Keratinocyte (primary cell): ENCODE results near the gene WLS. TPM values are rescaled to one million over a fixed set of nuclear protein-coding genes. Genes with fewer than 3 reads are reported as not detected.

Source experiments
- DNase-seq: peaks from one replicate; pipeline ENCODE4 v3.0.0-alpha.2; 2011; ENCODE audit warnings: low read depth, missing footprints, low spot score
- FAIRE-seq: peaks from 2 replicates; lab custom pipeline; 2011; peaks lifted over from hg19 to GRCh38; lab: Jason Lieb, UNC
- H2AFZ ChIP-seq: 2 replicates; pipeline ENCODE4 v1.6.0; 2012; ENCODE audit warnings: low read length, control low read depth, inconsistent platforms; ENCODE audit not compliant: control insufficient read depth
- H3K27ac ChIP-seq: 2 replicates; pipeline ENCODE4 v1.5.1; 2011; ENCODE audit warnings: low read length; ENCODE audit not compliant: control insufficient read depth, insufficient read depth
- H3K27me3 ChIP-seq: 3 replicates; pipeline ENCODE4 v1.6.0; 2011; ENCODE audit warnings: low read length; ENCODE audit not compliant: control insufficient read depth, insufficient read depth; ENCODE audit errors: extremely low read depth
- H3K36me3 ChIP-seq, 2 experiments: 2 replicates in 1 of 2; 3 replicates in 1 of 2; pipeline ENCODE4 v1.5.1; 2011; ENCODE audit warnings: low read length in 2 of 2, mild to moderate bottlenecking in 1 of 2; ENCODE audit not compliant: control insufficient read depth in 2 of 2, insufficient read depth in 2 of 2; ENCODE audit errors: extremely low read depth in 1 of 2
- H3K4me1 ChIP-seq: 3 replicates; pipeline ENCODE4 v1.5.1; 2011; ENCODE audit warnings: low read length; ENCODE audit not compliant: control insufficient read depth, insufficient read depth; ENCODE audit errors: extremely low read depth
- H3K4me2 ChIP-seq: 3 replicates; pipeline ENCODE4 v1.6.0; 2011; ENCODE audit warnings: low read depth, low read length; ENCODE audit not compliant: control insufficient read depth, insufficient read depth; ENCODE audit errors: extremely low read depth
- H3K4me3 ChIP-seq, 3 experiments: fragments of 200-600 bp in 1 of 3; sonication (generic) in 1 of 3; 2 replicates in 2 of 3; 3 replicates in 1 of 3; pipeline ENCODE4 v1.5.1; 2011 to 2016; ENCODE audit warnings: low read length in 3 of 3, mild to moderate bottlenecking in 3 of 3, control low read depth in 2 of 3, inconsistent platforms in 1 of 3, low read depth in 1 of 3, mixed read lengths in 1 of 3, mixed run types in 1 of 3, moderate library complexity in 1 of 3; ENCODE audit not compliant: control insufficient read depth in 2 of 3, insufficient read depth in 2 of 3; ENCODE audit errors: extremely low read depth in 1 of 3
- H3K79me2 ChIP-seq: 2 replicates; pipeline ENCODE4 v1.6.0; 2012; ENCODE audit warnings: low read length; ENCODE audit not compliant: control insufficient read depth, insufficient read depth
- H3K9ac ChIP-seq: 3 replicates; pipeline ENCODE4 v1.6.0; 2011; ENCODE audit warnings: low read length; ENCODE audit not compliant: control insufficient read depth, insufficient read depth; ENCODE audit errors: extremely low read depth
- H3K9me1 ChIP-seq: 3 replicates; pipeline ENCODE4 v1.6.0; 2011; ENCODE audit warnings: low read length; ENCODE audit not compliant: control insufficient read depth, insufficient read depth; ENCODE audit errors: extremely low read depth
- H3K9me3 ChIP-seq: 2 replicates; pipeline ENCODE4 v1.5.1; 2012; ENCODE audit warnings: low read depth, low read length; ENCODE audit not compliant: control insufficient read depth
- H4K20me1 ChIP-seq: 3 replicates; pipeline ENCODE4 v1.6.0; 2011; ENCODE audit warnings: low read length; ENCODE audit not compliant: control insufficient read depth, insufficient read depth; ENCODE audit errors: extremely low read depth
- EZH2 ChIP-seq: IDR thresholded peaks from one replicate; pipeline ENCODE4 v1.6.1; 2012; ENCODE audit warnings: inconsistent platforms, mild to moderate bottlenecking, low read length, moderate library complexity
- dilution Hi-C: fragments of 300-500 bp; cut with MboI; formaldehyde crosslinking; loops from one replicate; pipeline ENCODE4 v1.7.0; 2020; ENCODE audit warnings: low sequenced_read_pairs; ENCODE audit not compliant: extremely low pct_ligation_motif_present
- polyA plus RNA-seq, 5 experiments: library from polyadenylated mRNA; depleted of rRNA in 3 of 5; stranded (reverse) in 3 of 5; stranded (forward) in 1 of 5; unstranded in 1 of 5; fragments of >200 nt; gene quantifications; 1 replicate in 1 of 5; 2 replicates in 3 of 5; 3 replicates in 1 of 5; pipeline versions ENCODE4 v1.2.1 to v1.2.3, GENCODE V29; 2011 to 2012; ENCODE audit warnings: missing spikeins in 2 of 5, low read depth in 1 of 5, low replicate concordance in 1 of 5
- TF ChIP-seq, protein P1 (sequence below), 3 experiments: IDR thresholded peaks in 1 of 3; conservative IDR thresholded peaks in 1 of 3; optimal IDR thresholded peaks in 1 of 3; 2 replicates in 2 of 3; 3 replicates in 1 of 3; pipeline versions ENCODE3 to v1.5.1; 2011; ENCODE audit warnings: low read length in 3 of 3, mild to moderate bottlenecking in 3 of 3, moderate library complexity in 2 of 3, control low read depth in 1 of 3, inconsistent platforms in 1 of 3; ENCODE audit not compliant: insufficient read depth in 2 of 3; ENCODE audit errors: extremely low read depth in 1 of 3

Gene WLS
- polyA plus RNA-seq, 1 donor (not counting 4 experiments of a cell fraction or from before 2014, with no cell fraction given): 92.4 TPM

DNA sequence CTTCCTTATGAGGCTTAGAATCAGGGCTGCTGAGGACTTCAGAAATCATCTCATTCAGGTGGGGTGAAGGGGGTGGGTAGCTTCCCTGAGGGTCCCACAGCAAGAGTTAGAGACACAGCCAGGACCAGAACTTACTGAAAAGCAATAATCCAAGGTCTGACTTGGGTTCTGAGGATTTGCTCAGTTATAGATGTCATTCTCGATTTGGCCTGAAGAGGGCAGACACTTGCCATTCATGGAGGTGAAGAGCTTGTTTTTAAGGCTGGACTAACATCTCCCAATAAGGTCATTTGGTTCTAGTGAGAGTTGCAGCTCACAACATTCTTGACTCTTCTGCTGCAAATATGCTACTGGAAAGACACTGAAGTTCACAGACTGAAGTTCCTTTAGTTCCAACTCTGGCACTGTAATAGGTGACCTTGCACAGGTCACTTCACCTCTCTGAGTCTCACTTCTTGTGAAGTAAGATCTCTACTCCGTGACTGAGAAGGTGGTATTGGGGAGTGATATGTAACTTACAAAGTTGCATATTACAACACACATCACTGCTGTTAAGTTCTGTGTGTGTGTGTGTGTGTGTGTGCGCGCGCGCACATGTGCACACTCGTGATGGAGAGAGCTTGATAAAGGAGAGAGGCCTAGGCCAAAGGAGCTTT, 112.1 kb downstream of the WLS start:
- Histone ChIP-seq H3K27ac (no peak overlapping the region), H3K4me1 (no peaks in the 10 kb centered on the region), H3K9me3 (no peaks in the 10 kb centered on the region), H3K9ac (no peak overlapping the region), H3K27me3 (no peaks in the 10 kb centered on the region), H4K20me1 (no peaks in the 10 kb centered on the region), H3K9me1 (no peaks in the 10 kb centered on the region), H3K4me2 (no peak overlapping the region), H3K4me3 (no peak overlapping the region), H3K79me2 (no peaks in the 10 kb centered on the region), H2AFZ (no peak overlapping the region), H3K36me3 (peaks cover 6 to 7% of the 10 kb centered on the region in 2 experiments)
- dilution Hi-C loops: no loop called here
- no peak for DNase-seq
- FAIRE-seq: peak; percentile 84
- TF ChIP-seq, protein P1, sequence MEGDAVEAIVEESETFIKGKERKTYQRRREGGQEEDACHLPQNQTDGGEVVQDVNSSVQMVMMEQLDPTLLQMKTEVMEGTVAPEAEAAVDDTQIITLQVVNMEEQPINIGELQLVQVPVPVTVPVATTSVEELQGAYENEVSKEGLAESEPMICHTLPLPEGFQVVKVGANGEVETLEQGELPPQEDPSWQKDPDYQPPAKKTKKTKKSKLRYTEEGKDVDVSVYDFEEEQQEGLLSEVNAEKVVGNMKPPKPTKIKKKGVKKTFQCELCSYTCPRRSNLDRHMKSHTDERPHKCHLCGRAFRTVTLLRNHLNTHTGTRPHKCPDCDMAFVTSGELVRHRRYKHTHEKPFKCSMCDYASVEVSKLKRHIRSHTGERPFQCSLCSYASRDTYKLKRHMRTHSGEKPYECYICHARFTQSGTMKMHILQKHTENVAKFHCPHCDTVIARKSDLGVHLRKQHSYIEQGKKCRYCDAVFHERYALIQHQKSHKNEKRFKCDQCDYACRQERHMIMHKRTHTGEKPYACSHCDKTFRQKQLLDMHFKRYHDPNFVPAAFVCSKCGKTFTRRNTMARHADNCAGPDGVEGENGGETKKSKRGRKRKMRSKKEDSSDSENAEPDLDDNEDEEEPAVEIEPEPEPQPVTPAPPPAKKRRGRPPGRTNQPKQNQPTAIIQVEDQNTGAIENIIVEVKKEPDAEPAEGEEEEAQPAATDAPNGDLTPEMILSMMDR (optimal IDR thresholded peaks at IDR 0.05 in 1 of 3, IDR thresholded peaks at IDR 0.05 in 1 of 3, conservative IDR thresholded peaks at IDR 0.05 in 1 of 3; ENCODE audit: extremely low read depth in 1 of 3, insufficient read depth in 2 of 3, low read length in 3 of 3): peak; percentile 68 to 81 (median 74)
- no peak for TF ChIP-seq EZH2

GRCh38 chr1:68119445-68119844, 112.9 kb downstream of the WLS start:
- no peak overlapping the region for H3K4me2 ChIP-seq
- H3K9me1 ChIP-seq: no peaks in the 10 kb centered on the region
- H3K4me1 ChIP-seq: no peaks in the 10 kb centered on the region
- H3K27me3 ChIP-seq: no peaks in the 10 kb centered on the region
- dilution Hi-C loops: no loop called here
- peaks cover 6% of the 10 kb centered on the region in 2 experiments for H3K36me3 ChIP-seq
- H3K9me3 ChIP-seq: no peaks in the 10 kb centered on the region
- no peaks in the 10 kb centered on the region for H4K20me1 ChIP-seq
- no peak overlapping the region for H3K27ac ChIP-seq
- no peaks in the 10 kb centered on the region for H3K79me2 ChIP-seq
- FAIRE-seq (no peak), DNase-seq (no peak)
- H3K4me3 ChIP-seq: no peak overlapping the region
- no peak for TF ChIP-seq EZH2
- TF ChIP-seq, protein P1 (optimal IDR thresholded peaks at IDR 0.05 in 1 of 3, IDR thresholded peaks at IDR 0.05 in 1 of 3, conservative IDR thresholded peaks at IDR 0.05 in 1 of 3; ENCODE audit: extremely low read depth in 1 of 3, insufficient read depth in 2 of 3, low read length in 3 of 3): no peak
- H2AFZ ChIP-seq: no peak overlapping the region
- H3K9ac ChIP-seq: no peak overlapping the region
